Measurements from ENCODE around the gene GTF3C2. TPM values are rescaled to one million over a fixed set of nuclear protein-coding genes. Genes with fewer than 3 reads are reported as not detected.

The GTF3C2 gene
- total RNA-seq, 6 donors from 2014 or later, result 43.9 to 104 (median 48.9) TPM

DNA sequence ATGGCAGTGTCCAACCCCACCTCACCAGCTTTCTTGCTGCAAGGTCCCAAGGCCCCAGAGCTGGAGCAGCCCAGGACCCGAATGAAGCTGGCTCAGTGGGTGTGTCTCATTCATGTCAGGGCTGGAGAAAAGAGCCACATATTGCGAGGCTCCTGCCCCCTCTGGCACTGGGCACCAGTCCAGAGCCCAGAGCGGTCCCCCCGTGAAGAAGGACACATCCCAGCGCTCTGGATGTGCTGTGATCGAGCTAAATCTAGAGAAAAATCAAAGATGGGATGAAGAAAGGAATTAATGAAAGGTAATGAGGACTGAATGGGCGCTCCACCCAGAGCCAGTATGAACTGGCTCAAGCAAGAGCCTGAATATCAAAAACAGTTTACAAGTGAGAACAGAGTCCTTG, 20.4 kb downstream of the GTF3C2 start:
- peaks cover 47 to 99% (median 84%) of the 10 kb centered on the region in 4 donors for H3K36me3 ChIP-seq
- TF ChIP-seq POLR2A (IDR thresholded peaks at IDR 0.05) (no peak), POLR2AphosphoS5 (IDR thresholded peaks at IDR 0.05) (no peak), EP300 (IDR thresholded peaks at IDR 0.05) (no peak)
- TF ChIP-seq, protein P1, sequence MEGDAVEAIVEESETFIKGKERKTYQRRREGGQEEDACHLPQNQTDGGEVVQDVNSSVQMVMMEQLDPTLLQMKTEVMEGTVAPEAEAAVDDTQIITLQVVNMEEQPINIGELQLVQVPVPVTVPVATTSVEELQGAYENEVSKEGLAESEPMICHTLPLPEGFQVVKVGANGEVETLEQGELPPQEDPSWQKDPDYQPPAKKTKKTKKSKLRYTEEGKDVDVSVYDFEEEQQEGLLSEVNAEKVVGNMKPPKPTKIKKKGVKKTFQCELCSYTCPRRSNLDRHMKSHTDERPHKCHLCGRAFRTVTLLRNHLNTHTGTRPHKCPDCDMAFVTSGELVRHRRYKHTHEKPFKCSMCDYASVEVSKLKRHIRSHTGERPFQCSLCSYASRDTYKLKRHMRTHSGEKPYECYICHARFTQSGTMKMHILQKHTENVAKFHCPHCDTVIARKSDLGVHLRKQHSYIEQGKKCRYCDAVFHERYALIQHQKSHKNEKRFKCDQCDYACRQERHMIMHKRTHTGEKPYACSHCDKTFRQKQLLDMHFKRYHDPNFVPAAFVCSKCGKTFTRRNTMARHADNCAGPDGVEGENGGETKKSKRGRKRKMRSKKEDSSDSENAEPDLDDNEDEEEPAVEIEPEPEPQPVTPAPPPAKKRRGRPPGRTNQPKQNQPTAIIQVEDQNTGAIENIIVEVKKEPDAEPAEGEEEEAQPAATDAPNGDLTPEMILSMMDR (IDR thresholded peaks at IDR 0.05), result no peak
- no peak overlapping the region for H3K27ac ChIP-seq
- no peak for DNase-seq
- H3K4me1 ChIP-seq, result no peaks in the 10 kb centered on the region
- H3K9me3 ChIP-seq, result no peaks in the 10 kb centered on the region
- no peaks in the 10 kb centered on the region for H3K27me3 ChIP-seq
- no peak for ATAC-seq (ENCODE audit: low FRiP score in 2 of 2)
- no peak overlapping the region for H3K4me3 ChIP-seq
- WGBS, 2 donors, result 92 to 99% methylated on average over 7 of the region's 7 CpGs

- 82 to 87% methylated on average over 3 of the region's 3 CpGs for WGBS, 2 donors
- no peak for ATAC-seq (ENCODE audit: low FRiP score in 2 of 2)
These were observed 21.3 kb downstream of the GTF3C2 start for GRCh38 chr2:27335311-27335710.

DNA sequence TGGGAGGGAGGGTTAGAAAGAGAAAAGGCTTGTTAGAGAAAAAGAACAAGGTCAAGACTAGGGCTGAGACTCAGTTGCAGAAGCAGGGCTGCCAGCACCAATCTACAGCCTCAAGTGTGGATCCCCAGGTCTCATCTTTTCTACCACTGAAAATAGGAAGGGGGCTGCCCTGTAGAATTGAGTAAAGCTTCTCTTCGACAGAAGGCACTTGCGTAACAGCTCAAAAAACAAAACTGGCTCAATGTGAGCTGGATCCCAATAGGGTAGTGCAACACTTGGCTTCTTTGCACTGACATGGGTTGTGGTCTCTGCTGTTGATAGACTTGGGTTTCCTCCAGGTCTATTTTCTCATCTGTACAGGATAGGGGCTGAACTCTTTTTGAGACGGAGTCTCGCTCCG, 31.8 kb downstream of the GTF3C2 start:
- TF ChIP-seq POLR2AphosphoS5 (IDR thresholded peaks at IDR 0.05), result no peak
- TF ChIP-seq POLR2A (IDR thresholded peaks at IDR 0.05), result no peak
- TF ChIP-seq, protein P1 (IDR thresholded peaks at IDR 0.05), result no peak
- TF ChIP-seq EP300 (IDR thresholded peaks at IDR 0.05), result no peak
- H3K27me3 ChIP-seq, result no peaks in the 10 kb centered on the region
- no peak overlapping the region for H3K27ac ChIP-seq
- H3K36me3 ChIP-seq, result peaks cover 20 to 39% (median 31%) of the 10 kb centered on the region in 4 donors
- H3K4me1 ChIP-seq, result peaks cover 17 to 27% (median 23%) of the 10 kb centered on the region in 4 donors
- no peaks in the 10 kb centered on the region for H3K9me3 ChIP-seq
- ATAC-seq (ENCODE audit: low FRiP score in 2 of 2) (no peak), DNase-seq (no peak)
- WGBS, 2 donors, result 80 to 91% methylated on average over 5 of the region's 5 CpGs
- H3K4me3 ChIP-seq, result no peak overlapping the region

More at GRCh38 chr2:27335311-27335710, 21.3 kb downstream of the GTF3C2 start:
- no peak for DNase-seq
- H3K36me3 ChIP-seq, result peaks cover 44 to 99% (median 80%) of the 10 kb centered on the region in 4 donors
- no peaks in the 10 kb centered on the region for H3K27me3 ChIP-seq
- H3K4me1 ChIP-seq, result no peaks in the 10 kb centered on the region
- H3K9me3 ChIP-seq, result no peaks in the 10 kb centered on the region
- H3K4me3 ChIP-seq, result no peak overlapping the region
- no peak overlapping the region for H3K27ac ChIP-seq
- TF ChIP-seq EP300 (IDR thresholded peaks at IDR 0.05) (no peak), POLR2A (IDR thresholded peaks at IDR 0.05) (no peak), POLR2AphosphoS5 (IDR thresholded peaks at IDR 0.05) (no peak)
- TF ChIP-seq, protein P1 (IDR thresholded peaks at IDR 0.05), result no peak

DNA sequence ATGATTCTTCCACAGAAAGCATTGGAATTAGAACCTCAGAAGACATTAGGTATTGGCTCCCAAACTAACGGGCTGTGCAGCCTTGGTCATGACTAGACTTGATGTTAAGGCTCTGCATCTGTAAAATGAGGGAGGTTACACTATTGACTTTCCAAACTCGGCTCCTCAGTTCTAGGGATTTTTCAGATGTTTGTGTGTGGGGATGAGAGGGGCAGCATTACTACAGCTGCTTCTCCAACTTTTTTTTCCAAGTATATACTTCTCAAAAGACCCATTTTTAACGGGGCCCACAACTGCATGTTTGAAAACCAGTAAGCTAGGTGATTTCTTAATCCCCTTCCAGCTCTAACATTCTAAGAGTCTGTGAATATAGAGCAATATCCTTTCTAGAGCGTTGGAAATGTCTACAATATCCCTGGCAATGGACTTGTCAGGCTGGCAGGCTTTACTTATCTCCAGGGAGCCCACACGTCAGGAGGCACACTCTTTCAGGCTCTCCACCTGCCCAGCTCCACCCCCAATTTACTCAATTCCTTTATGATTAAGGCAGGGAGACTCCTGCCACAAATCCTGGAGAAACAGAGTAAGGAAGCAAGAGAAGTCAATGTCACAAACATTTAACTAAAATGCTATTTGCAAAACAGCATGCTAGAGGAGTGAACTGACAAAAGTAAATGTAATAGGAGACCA, 32.8 kb downstream of the GTF3C2 start:
- Histone ChIP-seq H3K36me3 (peaks cover 12 to 29% (median 21%) of the 10 kb centered on the region in 4 donors), H3K27me3 (no peaks in the 10 kb centered on the region), H3K4me3 (peak overlapping the region; percentile 27 to 93 (median 66)), H3K27ac (peak overlapping the region; percentile 92 to 97 (median 95)), H3K4me1 (peaks cover 17 to 27% (median 23%) of the 10 kb centered on the region in 4 donors), H3K9me3 (no peaks in the 10 kb centered on the region)
- TF ChIP-seq, protein P1 (IDR thresholded peaks at IDR 0.05), result no peak
- TF ChIP-seq POLR2AphosphoS5 (IDR thresholded peaks at IDR 0.05) (no peak), POLR2A (IDR thresholded peaks at IDR 0.05) (no peak), EP300 (IDR thresholded peaks at IDR 0.05) (no peak)
- peak in 1 of 2 donors; percentile 2 for ATAC-seq (ENCODE audit: low FRiP score in 2 of 2)
- WGBS, 2 donors, result 23 to 24% methylated on average over 5 of the region's 5 CpGs
- peak in 1 of 2 donors; percentile 61 for DNase-seq
